Type B pancreatic cell (in vitro differentiated cells): ENCODE measurements around the gene PRKAR1A. TPM values are rescaled to one million over a fixed set of nuclear protein-coding genes. Genes with fewer than 3 reads are reported as not detected.

ENCODE experiments used
- DNase-seq: peaks from one replicate; pipeline ENCODE4 v3.0.0; 2021; ENCODE audit warnings: mixed read lengths; ENCODE audit not compliant: unreplicated experiment; ENCODE audit errors: extremely low spot score
- H3K27ac Mint-ChIP-seq: 2 replicates; pipeline ENCODE4 v1.8.0; 2021; ENCODE audit warnings: mild to moderate bottlenecking, mixed read lengths
- H3K27me3 Mint-ChIP-seq: 2 replicates; pipeline ENCODE4 v1.8.0; 2021; ENCODE audit warnings: mixed read lengths
- H3K36me3 Mint-ChIP-seq: 2 replicates; pipeline ENCODE4 v1.8.0; 2021; ENCODE audit warnings: mixed read lengths
- H3K4me1 Mint-ChIP-seq: one replicate; pipeline ENCODE4 v1.8.0; 2021; ENCODE audit warnings: mixed read lengths; ENCODE audit not compliant: unreplicated experiment
- H3K4me3 Mint-ChIP-seq: 2 replicates; pipeline ENCODE4 v1.8.0; 2021; ENCODE audit warnings: mild to moderate bottlenecking, mixed read lengths
- H3K9me3 Mint-ChIP-seq: 2 replicates; pipeline ENCODE4 v1.8.0; 2021; ENCODE audit warnings: mixed read lengths
- total RNA-seq: library from RNA; stranded (reverse); gene quantifications from 2 replicates; pipeline ENCODE4 v1.2.1, GENCODE V29; 2021; ENCODE audit warnings: low replicate concordance
- TF ChIP-seq, protein P1 (sequence below): fragments of 200-600 bp; sonication (generic); conservative IDR thresholded peaks from 2 replicates; pipeline ENCODE4 v1.5.0; 2021; ENCODE audit warnings: antibody characterized with exemption, mild to moderate bottlenecking

The PRKAR1A gene
- total RNA-seq, 1 donor from 2014 or later = 263 TPM

DNA sequence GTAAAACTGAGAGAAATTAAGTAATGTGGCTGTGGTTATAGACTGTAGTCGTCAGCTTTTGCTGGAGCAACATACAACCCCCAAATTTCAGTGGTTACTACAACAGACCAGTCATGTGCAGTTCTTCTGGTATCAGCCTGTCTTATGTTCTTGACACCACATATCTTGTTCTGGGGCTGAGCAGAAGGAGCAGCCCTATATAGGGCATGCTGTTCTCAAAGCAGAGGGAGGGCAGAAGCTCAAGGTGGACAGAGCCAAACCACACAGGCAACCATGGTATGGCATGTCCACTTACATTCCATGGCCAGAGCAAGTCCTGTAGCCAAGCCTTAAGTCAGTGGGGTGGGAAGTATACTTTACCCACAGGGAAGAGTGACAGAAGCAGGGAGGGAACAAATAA, 7.7 kb downstream of the PRKAR1A start:
- H3K4me3 Mint-ChIP-seq = no peak overlapping the region
- H3K27me3 Mint-ChIP-seq = no peaks in the 10 kb centered on the region
- no peak overlapping the region for H3K27ac Mint-ChIP-seq
- DNase-seq = no peak
- H3K36me3 Mint-ChIP-seq = peaks cover 62% of the 10 kb centered on the region
- peaks cover 9% of the 10 kb centered on the region for H3K4me1 Mint-ChIP-seq
- TF ChIP-seq, protein P1, sequence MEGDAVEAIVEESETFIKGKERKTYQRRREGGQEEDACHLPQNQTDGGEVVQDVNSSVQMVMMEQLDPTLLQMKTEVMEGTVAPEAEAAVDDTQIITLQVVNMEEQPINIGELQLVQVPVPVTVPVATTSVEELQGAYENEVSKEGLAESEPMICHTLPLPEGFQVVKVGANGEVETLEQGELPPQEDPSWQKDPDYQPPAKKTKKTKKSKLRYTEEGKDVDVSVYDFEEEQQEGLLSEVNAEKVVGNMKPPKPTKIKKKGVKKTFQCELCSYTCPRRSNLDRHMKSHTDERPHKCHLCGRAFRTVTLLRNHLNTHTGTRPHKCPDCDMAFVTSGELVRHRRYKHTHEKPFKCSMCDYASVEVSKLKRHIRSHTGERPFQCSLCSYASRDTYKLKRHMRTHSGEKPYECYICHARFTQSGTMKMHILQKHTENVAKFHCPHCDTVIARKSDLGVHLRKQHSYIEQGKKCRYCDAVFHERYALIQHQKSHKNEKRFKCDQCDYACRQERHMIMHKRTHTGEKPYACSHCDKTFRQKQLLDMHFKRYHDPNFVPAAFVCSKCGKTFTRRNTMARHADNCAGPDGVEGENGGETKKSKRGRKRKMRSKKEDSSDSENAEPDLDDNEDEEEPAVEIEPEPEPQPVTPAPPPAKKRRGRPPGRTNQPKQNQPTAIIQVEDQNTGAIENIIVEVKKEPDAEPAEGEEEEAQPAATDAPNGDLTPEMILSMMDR = no peak
- H3K9me3 Mint-ChIP-seq = no peaks in the 10 kb centered on the region

- Mint-ChIP-seq H3K4me3 (no peak overlapping the region), H3K27ac (no peak overlapping the region), H3K27me3 (no peaks in the 10 kb centered on the region), H3K9me3 (no peaks in the 10 kb centered on the region), H3K36me3 (peaks cover 60% of the 10 kb centered on the region), H3K4me1 (no peaks in the 10 kb centered on the region)
- TF ChIP-seq, protein P1 = no peak
- no peak for DNase-seq
Observed at GRCh38 chr17:68522266-68522665, 10.0 kb downstream of the PRKAR1A start.

GRCh38 chr17:68526548-68526947, 14.3 kb downstream of the PRKAR1A start:
- Mint-ChIP-seq H3K4me3 (no peak overlapping the region), H3K27ac (no peak overlapping the region), H3K9me3 (no peaks in the 10 kb centered on the region), H3K27me3 (no peaks in the 10 kb centered on the region), H3K36me3 (peaks cover 60% of the 10 kb centered on the region), H3K4me1 (no peaks in the 10 kb centered on the region)
- no peak for DNase-seq
- TF ChIP-seq, protein P1 = no peak

DNA sequence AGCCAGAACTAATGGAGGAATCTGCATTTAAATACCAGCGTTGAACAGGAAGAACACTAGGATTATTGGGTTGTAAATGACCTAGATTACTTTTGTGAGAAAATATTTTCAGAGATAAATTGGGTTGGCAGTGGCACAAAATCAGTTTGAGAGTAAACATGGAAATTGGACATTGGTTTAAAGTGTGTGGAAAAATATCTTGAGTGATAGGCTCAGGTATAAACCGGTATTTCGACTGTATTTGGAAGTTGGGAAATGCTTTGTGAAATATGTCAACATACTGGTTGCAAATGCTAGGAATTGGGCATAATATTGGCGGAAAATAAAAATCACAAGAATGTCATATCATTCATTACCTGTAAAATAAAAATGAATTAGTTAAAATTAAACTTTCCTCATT, 15.1 kb downstream of the PRKAR1A start:
- Mint-ChIP-seq H3K36me3 (peaks cover 59% of the 10 kb centered on the region), H3K4me1 (no peaks in the 10 kb centered on the region), H3K27ac (peak overlapping the region; percentile 4), H3K27me3 (no peaks in the 10 kb centered on the region), H3K4me3 (no peak overlapping the region), H3K9me3 (no peaks in the 10 kb centered on the region)
- no peak for DNase-seq
- TF ChIP-seq, protein P1 = no peak

DNA sequence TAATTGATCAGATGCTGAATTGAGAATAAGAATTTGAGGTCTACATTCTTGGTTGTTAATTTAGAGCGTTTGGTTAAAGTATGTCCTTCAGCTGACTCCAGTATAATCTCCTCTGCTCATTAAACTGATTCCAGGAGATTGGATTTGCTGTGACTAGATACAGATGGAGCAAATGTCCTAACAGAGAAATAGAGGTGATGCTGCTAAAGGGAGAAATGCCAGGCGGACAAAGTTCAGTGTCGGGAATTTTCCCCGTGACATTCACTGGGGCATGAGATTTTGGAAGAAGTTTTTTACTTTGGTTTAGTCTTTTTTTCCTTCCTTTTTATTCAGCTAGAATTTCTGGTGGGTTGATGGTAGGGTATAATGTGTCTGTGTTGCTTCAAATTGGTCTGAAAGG, 19.0 kb downstream of the PRKAR1A start:
- Mint-ChIP-seq H3K4me1 (no peaks in the 10 kb centered on the region), H3K36me3 (peaks cover 48% of the 10 kb centered on the region), H3K9me3 (no peaks in the 10 kb centered on the region), H3K27ac (no peak overlapping the region), H3K4me3 (no peak overlapping the region), H3K27me3 (no peaks in the 10 kb centered on the region)
- TF ChIP-seq, protein P1 = no peak
- DNase-seq = no peak

DNA sequence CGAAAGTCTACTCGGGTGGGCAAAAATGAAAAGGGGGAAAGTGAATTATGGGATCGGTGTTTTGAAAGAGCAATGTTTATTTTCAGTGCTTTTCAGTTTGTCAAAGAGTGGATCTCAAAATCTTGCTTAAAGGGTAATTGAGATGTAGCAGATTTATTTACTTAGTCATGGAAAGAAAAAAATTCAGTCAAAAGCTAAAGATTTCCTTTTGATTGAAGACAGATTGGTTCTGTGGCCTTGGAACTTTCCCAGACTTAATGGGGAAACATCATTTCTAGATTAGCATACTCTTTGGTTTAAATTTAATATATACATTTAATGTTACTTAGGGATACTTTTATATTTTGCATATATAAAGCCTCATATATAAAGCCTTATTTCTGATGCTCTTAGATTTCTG, 20.6 kb downstream of the PRKAR1A start:
- TF ChIP-seq, protein P1 = no peak
- H3K27ac Mint-ChIP-seq = no peak overlapping the region
- DNase-seq = no peak
- no peaks in the 10 kb centered on the region for H3K27me3 Mint-ChIP-seq
- no peaks in the 10 kb centered on the region for H3K9me3 Mint-ChIP-seq
- H3K4me3 Mint-ChIP-seq = no peak overlapping the region
- H3K36me3 Mint-ChIP-seq = peaks cover 35% of the 10 kb centered on the region
- no peaks in the 10 kb centered on the region for H3K4me1 Mint-ChIP-seq
